WTC11 (cell line): Measurements from ENCODE around the gene GUCY1A2. TPM values are rescaled to one million over a fixed set of nuclear protein-coding genes. Genes with fewer than 3 reads are reported as not detected.

Experiments
- ATAC-seq: fragments of 200-7000 bp; cut with Tn5 transposase; 2 replicates; pipeline ENCODE4 v1.10.0; 2021; ENCODE audit warnings: mild to moderate bottlenecking, moderate library complexity
- CTCF ChIA-PET: fragments of 300-600 bp; sonication (Branson Sonifier 250); formaldehyde crosslinking; loops from one replicate; lab custom pipeline; 2021; ENCODE audit warnings: antibody characterized with exemption; lab: Charles Lee
- POLR2A ChIA-PET: fragments of 350-600 bp; sonication (Branson Sonifier 250); formaldehyde crosslinking; loops from one replicate; lab custom pipeline; 2021; ENCODE audit warnings: antibody characterized with exemption; lab: Charles Lee
- DNase-seq: peaks from one replicate; pipeline ENCODE4 v3.0.0; 2021; ENCODE audit warnings: low spot score
- H3K27ac Mint-ChIP-seq: 2 replicates; pipeline ENCODE4 v1.8.0; 2021; ENCODE audit warnings: mixed read lengths
- H3K27me3 Mint-ChIP-seq: 2 replicates; pipeline ENCODE4 v1.8.0; 2021; ENCODE audit warnings: low read depth, mild to moderate bottlenecking, moderate library complexity, mixed read lengths
- H3K36me3 Mint-ChIP-seq: 2 replicates; pipeline ENCODE4 v1.8.0; 2021; ENCODE audit warnings: mixed read lengths
- H3K4me1 Mint-ChIP-seq: 2 replicates; pipeline ENCODE4 v1.8.0; 2022; ENCODE audit warnings: mixed read lengths
- H3K4me3 Mint-ChIP-seq: 2 replicates; pipeline ENCODE4 v1.8.0; 2021; ENCODE audit warnings: mild to moderate bottlenecking, moderate library complexity, mixed read lengths
- H3K9me3 Mint-ChIP-seq: 2 replicates; pipeline ENCODE4 v1.8.0; 2021; ENCODE audit warnings: mixed read lengths
- ATF6 ChIP-seq: sonication (generic); formaldehyde crosslinking; IDR thresholded peaks from 2 replicates; pipeline ENCODE4 v1.8.1; 2023; ENCODE audit warnings: mild to moderate bottlenecking, missing genetic modification reagents
- ERG ChIP-seq: fragments of 250-450 bp; sonication (Bioruptor Pico); IDR thresholded peaks from 2 replicates; pipeline ENCODE4 v1.8.0; 2021; ENCODE audit warnings: mild to moderate bottlenecking
- ESRRA ChIP-seq: sonication (generic); formaldehyde crosslinking; IDR thresholded peaks from 2 replicates; pipeline ENCODE4 v1.8.1; 2022; ENCODE audit warnings: mild to moderate bottlenecking, missing genetic modification reagents, borderline replicate concordance
- ETV6 ChIP-seq: sonication (generic); formaldehyde crosslinking; IDR thresholded peaks from 2 replicates; pipeline ENCODE4 v1.8.1; 2022; ENCODE audit warnings: mild to moderate bottlenecking, missing genetic modification reagents
- FOXJ3 ChIP-seq: sonication (generic); formaldehyde crosslinking; IDR thresholded peaks from 2 replicates; pipeline ENCODE4 v1.9.0; 2021; ENCODE audit warnings: missing genetic modification reagents, mild to moderate bottlenecking, borderline replicate concordance
- GABPB1 ChIP-seq: sonication (generic); formaldehyde crosslinking; IDR thresholded peaks from 2 replicates; pipeline ENCODE4 v1.8.1; 2023; ENCODE audit warnings: mild to moderate bottlenecking, missing genetic modification reagents
- NFYB ChIP-seq: sonication (generic); formaldehyde crosslinking; conservative IDR thresholded peaks from 2 replicates; pipeline ENCODE4 v1.8.0; 2022; ENCODE audit warnings: low read depth, missing genetic modification reagents
- NR3C1 ChIP-seq: sonication (generic); formaldehyde crosslinking; conservative IDR thresholded peaks from 2 replicates; pipeline ENCODE4 v1.8.1; 2023; ENCODE audit warnings: low read depth, mild to moderate bottlenecking, missing genetic modification reagents
- OVOL2 ChIP-seq: fragments of 250-450 bp; sonication (Bioruptor Pico); IDR thresholded peaks from 2 replicates; pipeline ENCODE4 v1.9.0; 2021; ENCODE audit warnings: mild to moderate bottlenecking, borderline replicate concordance
- SOX15 ChIP-seq: fragments of 250-450 bp; sonication (Bioruptor Pico); IDR thresholded peaks from 2 replicates; pipeline ENCODE4 v1.9.0; 2021; ENCODE audit warnings: mild to moderate bottlenecking
- SP1 ChIP-seq: sonication (generic); formaldehyde crosslinking; conservative IDR thresholded peaks from 2 replicates; pipeline ENCODE4 v1.8.1; 2022; ENCODE audit warnings: missing genetic modification reagents
- STAT6 ChIP-seq: sonication (generic); formaldehyde crosslinking; conservative IDR thresholded peaks from 2 replicates; pipeline ENCODE4 v1.8.1; 2023; ENCODE audit warnings: mild to moderate bottlenecking, low read depth, missing genetic modification reagents, moderate library complexity
- TEAD4 ChIP-seq: sonication (generic); formaldehyde crosslinking; IDR thresholded peaks from 2 replicates; pipeline ENCODE4 v1.8.0; 2022; ENCODE audit warnings: mild to moderate bottlenecking, missing genetic modification reagents
- USF2 ChIP-seq: sonication (generic); formaldehyde crosslinking; IDR thresholded peaks from 2 replicates; pipeline ENCODE4 v1.8.1; 2023; ENCODE audit warnings: mild to moderate bottlenecking, missing genetic modification reagents, moderate library complexity
- ZNF138 ChIP-seq: sonication (generic); formaldehyde crosslinking; conservative IDR thresholded peaks from 2 replicates; pipeline ENCODE4 v1.8.1; 2022; ENCODE audit warnings: mild to moderate bottlenecking, moderate library complexity, missing genetic modification reagents
- ZNF281 ChIP-seq: sonication (generic); formaldehyde crosslinking; IDR thresholded peaks from 2 replicates; pipeline ENCODE4 v1.8.0; 2023; ENCODE audit warnings: mild to moderate bottlenecking, missing genetic modification reagents
- ZNF671 ChIP-seq: fragments of 250-450 bp; sonication (Bioruptor Pico); IDR thresholded peaks from 2 replicates; pipeline ENCODE4 v1.8.0; 2021; ENCODE audit warnings: mild to moderate bottlenecking
- total RNA-seq: library from RNA; stranded (reverse); gene quantifications from 3 replicates; pipeline ENCODE4 v1.2.3, GENCODE V29; 2021
- TF ChIP-seq, protein P1 (sequence below): sonication (generic); formaldehyde crosslinking; IDR thresholded peaks from 2 replicates; pipeline ENCODE4 v1.8.1; 2022; ENCODE audit warnings: mild to moderate bottlenecking, moderate library complexity, missing genetic modification reagents
- TF ChIP-seq, protein P2 (sequence below): sonication (generic); formaldehyde crosslinking; IDR thresholded peaks from 2 replicates; pipeline ENCODE4 v1.8.0; 2022; ENCODE audit warnings: mild to moderate bottlenecking, missing genetic modification reagents
- TF ChIP-seq, protein P3 (sequence below): fragments of 250-450 bp; sonication (Bioruptor Pico); IDR thresholded peaks from 2 replicates; pipeline ENCODE4 v2.1.2; 2022; ENCODE audit warnings: mild to moderate bottlenecking, moderate library complexity

The GUCY1A2 gene
- total RNA-seq, 1 experiment from 2014 or later, result 0.90 TPM

DNA sequence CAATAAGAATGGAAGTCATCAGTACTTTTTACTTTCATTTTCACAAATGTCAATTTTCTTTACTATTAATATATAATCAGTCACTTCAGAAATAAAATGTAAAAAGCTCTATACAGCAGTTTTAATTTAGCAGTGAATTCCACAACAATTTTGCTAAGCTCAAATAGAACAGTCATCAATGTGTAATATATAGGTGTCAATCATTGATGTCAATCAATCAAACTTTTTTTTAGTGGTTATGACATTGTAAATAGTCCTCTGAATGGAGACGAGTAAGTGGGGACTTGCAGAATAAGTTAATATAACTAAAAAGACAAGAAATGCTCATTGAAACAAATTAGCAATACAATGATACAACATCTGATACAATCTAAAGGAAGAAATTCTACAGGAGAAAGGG is 327.4 kb downstream of the GUCY1A2 start:
- Mint-ChIP-seq H3K4me3 (no peak overlapping the region), H3K27me3 (no peaks in the 10 kb centered on the region), H3K27ac (no peak overlapping the region), H3K4me1 (no peaks in the 10 kb centered on the region), H3K36me3 (no peaks in the 10 kb centered on the region), H3K9me3 (peaks cover 5% of the 10 kb centered on the region; the same call in 1 of the 2 replicates)
- DNase-seq (no peak), ATAC-seq (no peak)
- ChIA-PET CTCF (no interaction called here), POLR2A (no interaction called here)
- TF ChIP-seq SOX15 (CRISPR knock-in tag), result no peak
- TF ChIP-seq FOXJ3 (CRISPR knock-in tag), result no peak
- no peak for TF ChIP-seq NR3C1 (CRISPR knock-in tag)
- TF ChIP-seq OVOL2, result no peak
- no peak for TF ChIP-seq NFYB
- TF ChIP-seq STAT6, result no peak
- TF ChIP-seq, protein P1, sequence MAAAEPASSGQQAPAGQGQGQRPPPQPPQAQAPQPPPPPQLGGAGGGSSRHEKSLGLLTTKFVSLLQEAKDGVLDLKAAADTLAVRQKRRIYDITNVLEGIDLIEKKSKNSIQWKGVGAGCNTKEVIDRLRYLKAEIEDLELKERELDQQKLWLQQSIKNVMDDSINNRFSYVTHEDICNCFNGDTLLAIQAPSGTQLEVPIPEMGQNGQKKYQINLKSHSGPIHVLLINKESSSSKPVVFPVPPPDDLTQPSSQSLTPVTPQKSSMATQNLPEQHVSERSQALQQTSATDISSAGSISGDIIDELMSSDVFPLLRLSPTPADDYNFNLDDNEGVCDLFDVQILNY (CRISPR knock-in tag), result no peak
- TF ChIP-seq ZNF138 (CRISPR knock-in tag), result no peak
- no peak for TF ChIP-seq ATF6 (CRISPR knock-in tag)
- TF ChIP-seq USF2 (CRISPR knock-in tag), result no peak
- TF ChIP-seq ERG (CRISPR knock-in tag), result no peak
- no peak for TF ChIP-seq GABPB1
- TF ChIP-seq SP1 (CRISPR knock-in tag), result no peak

DNA sequence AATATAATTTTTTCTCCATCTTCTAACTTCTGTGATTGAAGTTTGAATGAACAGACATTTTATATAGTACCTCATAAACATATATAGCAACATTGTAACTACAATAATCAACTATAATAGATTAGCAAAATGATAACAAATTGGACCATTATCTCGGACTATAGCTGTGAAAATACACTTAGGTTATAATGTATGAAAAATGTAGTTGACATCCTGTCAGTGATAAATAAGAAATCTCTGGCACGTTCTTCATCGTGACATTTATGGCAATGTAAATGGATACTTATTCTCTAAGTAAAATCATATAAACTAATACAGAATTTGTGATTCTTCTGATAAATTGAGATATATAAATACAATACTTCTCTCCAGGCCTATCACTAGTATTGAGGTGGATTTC is 333.3 kb downstream of the GUCY1A2 start:
- Mint-ChIP-seq H3K27me3 (no peaks in the 10 kb centered on the region), H3K4me3 (no peak overlapping the region), H3K9me3 (peaks cover under 1% of the 10 kb centered on the region; the same call in 1 of the 2 replicates), H3K36me3 (no peaks in the 10 kb centered on the region), H3K4me1 (peaks cover 2% of the 10 kb centered on the region), H3K27ac (no peak overlapping the region)
- ATAC-seq (no peak), DNase-seq (no peak)
- POLR2A ChIA-PET, result no interaction called here
- CTCF ChIA-PET, result no interaction called here
- no peak for TF ChIP-seq ESRRA (CRISPR knock-in tag)
- no peak for TF ChIP-seq ZNF281 (CRISPR knock-in tag)
- TF ChIP-seq ETV6 (CRISPR knock-in tag), result no peak
- no peak for TF ChIP-seq ERG (CRISPR knock-in tag)
- TF ChIP-seq ZNF671 (CRISPR knock-in tag), result no peak
- no peak for TF ChIP-seq TEAD4
- TF ChIP-seq, protein P2, sequence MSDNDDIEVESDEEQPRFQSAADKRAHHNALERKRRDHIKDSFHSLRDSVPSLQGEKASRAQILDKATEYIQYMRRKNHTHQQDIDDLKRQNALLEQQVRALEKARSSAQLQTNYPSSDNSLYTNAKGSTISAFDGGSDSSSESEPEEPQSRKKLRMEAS (CRISPR knock-in tag), result no peak
- TF ChIP-seq, protein P3, sequence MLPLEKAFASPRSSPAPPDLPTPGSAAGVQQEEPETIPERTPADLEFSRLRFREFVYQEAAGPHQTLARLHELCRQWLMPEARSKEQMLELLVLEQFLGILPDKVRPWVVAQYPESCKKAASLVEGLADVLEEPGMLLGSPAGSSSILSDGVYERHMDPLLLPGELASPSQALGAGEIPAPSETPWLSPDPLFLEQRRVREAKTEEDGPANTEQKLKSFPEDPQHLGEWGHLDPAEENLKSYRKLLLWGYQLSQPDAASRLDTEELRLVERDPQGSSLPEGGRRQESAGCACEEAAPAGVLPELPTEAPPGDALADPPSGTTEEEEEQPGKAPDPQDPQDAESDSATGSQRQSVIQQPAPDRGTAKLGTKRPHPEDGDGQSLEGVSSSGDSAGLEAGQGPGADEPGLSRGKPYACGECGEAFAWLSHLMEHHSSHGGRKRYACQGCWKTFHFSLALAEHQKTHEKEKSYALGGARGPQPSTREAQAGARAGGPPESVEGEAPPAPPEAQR (CRISPR knock-in tag), result no peak
